ENCODE data around the gene CLDN19. TPM values are rescaled to one million over a fixed set of nuclear protein-coding genes. Genes with fewer than 3 reads are reported as not detected.

CLDN19 gene
- total RNA-seq, 4 donors from 2014 or later: 0.99 to 1.9 (median 1.1) TPM; not detected in 1

GRCh38 chr1:42690477-42691156 is 49.4 kb downstream of the CLDN19 start:
- TF ChIP-seq POLR2A (IDR thresholded peaks at IDR 0.05; ENCODE audit: low read depth): no peak
- TF ChIP-seq EP300 (IDR thresholded peaks at IDR 0.05): no peak
- no peak for TF ChIP-seq POLR2AphosphoS5 (IDR thresholded peaks at IDR 0.05)
- TF ChIP-seq CTCF (IDR thresholded peaks at IDR 0.05): no peak
- intact Hi-C loops (cut with DNase I): no loop called here
- no peaks in the 10 kb centered on the region for H3K9me3 ChIP-seq
- H3K36me3 ChIP-seq: peaks cover 0 to 17% (median 11%) of the 10 kb centered on the region in 4 donors
- H3K4me1 ChIP-seq: peaks cover 59 to 84% (median 80%) of the 10 kb centered on the region in 4 donors
- no peaks in the 10 kb centered on the region for H3K27me3 ChIP-seq
- no peak overlapping the region for H3K27ac ChIP-seq (replicated peaks in 1 of 4)
- DNase-seq (ENCODE audit: extremely low spot score): no peak
- 92% methylated on average over 1 of the region's 1 CpG for WGBS
- H3K4me3 ChIP-seq: no peak overlapping the region

DNA sequence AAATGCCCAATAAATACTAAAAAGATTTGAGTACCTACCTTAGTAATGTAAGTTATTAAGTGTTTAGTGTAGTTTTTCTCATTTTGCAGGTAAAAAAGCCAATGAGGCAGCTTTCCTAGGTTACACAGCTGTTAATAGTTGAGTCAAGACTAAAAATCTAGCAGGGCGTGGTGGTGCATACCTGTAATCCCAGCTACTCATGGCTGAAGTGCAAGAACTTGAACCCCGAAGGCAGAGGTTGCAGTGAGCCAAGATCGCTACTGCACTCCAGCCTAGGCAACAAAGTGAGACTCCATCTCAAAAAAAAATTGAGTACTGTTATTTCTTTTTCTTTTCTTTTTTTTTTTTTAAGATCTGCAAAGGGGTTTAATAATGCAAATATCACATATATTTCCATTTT is 50.1 kb downstream of the CLDN19 start:
- no peak for DNase-seq (ENCODE audit: extremely low spot score)
- intact Hi-C loops (cut with DNase I): loop anchor here (10.0 kb wide), 2 partner anchors 225 to 355 kb away; partner anchors contain the start of genes CCDC30 and FOXJ3
- H3K4me3 ChIP-seq: no peak overlapping the region
- H3K27me3 ChIP-seq: no peaks in the 10 kb centered on the region
- TF ChIP-seq EP300 (IDR thresholded peaks at IDR 0.05) (no peak), CTCF (IDR thresholded peaks at IDR 0.05) (no peak), POLR2A (IDR thresholded peaks at IDR 0.05; ENCODE audit: low read depth) (no peak), POLR2AphosphoS5 (IDR thresholded peaks at IDR 0.05) (no peak)
- 79% methylated on average over 3 of the region's 3 CpGs for WGBS
- H3K36me3 ChIP-seq: peaks cover 0 to 11% (median 8%) of the 10 kb centered on the region in 4 donors
- H3K4me1 ChIP-seq: peaks cover 65 to 91% (median 87%) of the 10 kb centered on the region in 4 donors
- H3K9me3 ChIP-seq: no peaks in the 10 kb centered on the region
- H3K27ac ChIP-seq (replicated peaks in 1 of 4): no peak overlapping the region

GRCh38 chr1:42686418-42686817 is 53.6 kb downstream of the CLDN19 start:
- H3K27me3 ChIP-seq: no peaks in the 10 kb centered on the region
- H3K27ac ChIP-seq (replicated peaks in 1 of 4): no peak overlapping the region
- H3K4me3 ChIP-seq: no peak overlapping the region
- peaks cover 68 to 83% (median 82%) of the 10 kb centered on the region in 4 donors for H3K4me1 ChIP-seq
- TF ChIP-seq EP300 (IDR thresholded peaks at IDR 0.05) (no peak), POLR2AphosphoS5 (IDR thresholded peaks at IDR 0.05) (no peak), CTCF (IDR thresholded peaks at IDR 0.05) (no peak), POLR2A (IDR thresholded peaks at IDR 0.05; ENCODE audit: low read depth) (no peak)
- no peaks in the 10 kb centered on the region for H3K9me3 ChIP-seq
- H3K36me3 ChIP-seq: peaks cover 0 to 20% (median 2%) of the 10 kb centered on the region in 4 donors
- intact Hi-C loops (cut with DNase I): loop anchor here (10.0 kb wide), 2 partner anchors 222 to 352 kb away; partner anchors contain the start of genes CCDC30 and FOXJ3
- WGBS: 96% methylated on average over 4 of the region's 4 CpGs
- no peak for DNase-seq (ENCODE audit: extremely low spot score)

DNA sequence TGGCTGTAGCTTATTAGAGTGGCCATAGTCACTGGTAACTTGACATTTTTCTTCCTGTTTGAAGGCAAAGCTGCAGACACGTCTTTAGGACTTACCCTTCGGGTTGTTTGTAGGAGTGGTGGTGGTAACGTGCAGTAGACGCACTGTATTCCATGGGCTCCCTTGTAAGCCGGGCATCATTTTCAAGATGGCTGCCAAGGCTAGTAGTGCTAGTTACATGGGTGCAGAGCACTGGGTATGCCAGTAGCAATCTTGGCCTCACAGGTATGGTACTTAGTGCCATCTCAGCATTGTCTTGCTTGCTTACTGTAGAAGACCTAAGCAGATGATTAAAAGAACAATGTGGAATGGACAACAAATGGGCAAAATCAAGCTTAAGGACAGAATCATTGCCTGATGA is 55.9 kb downstream of the CLDN19 start:
- Histone ChIP-seq H3K27ac (replicated peaks in 1 of 4) (peak overlapping the region in 3 of 4 donors; percentile 96 to 99 (median 98)), H3K4me3 (peak overlapping the region; percentile 95 to 98 (median 96)), H3K9me3 (no peaks in the 10 kb centered on the region), H3K36me3 (peaks cover 0 to 20% (median 2%) of the 10 kb centered on the region in 4 donors), H3K27me3 (no peaks in the 10 kb centered on the region), H3K4me1 (peaks cover 70 to 77% (median 75%) of the 10 kb centered on the region in 4 donors)
- TF ChIP-seq POLR2AphosphoS5 (IDR thresholded peaks at IDR 0.05): no peak
- TF ChIP-seq EP300 (IDR thresholded peaks at IDR 0.05): no peak
- no peak for TF ChIP-seq CTCF (IDR thresholded peaks at IDR 0.05)
- no peak for DNase-seq (ENCODE audit: extremely low spot score)
- intact Hi-C loops (cut with DNase I): loop anchor here (10.0 kb wide), 2 partner anchors 219 to 349 kb away; partner anchors contain the start of genes CCDC30 and FOXJ3
- 55% methylated on average over 5 of the region's 5 CpGs for WGBS

Other genes with a start within 250 kb of the CLDN19 start
- gene PPIH, start 81.8 kb downstream of the CLDN19 start, total RNA-seq: 10 to 100 TPM; 12.5 to 17.2 (median 15.0) TPM
- 100 to 1,000 TPM; 778 to 889 (median 812) TPM for gene YBX1, start 57.8 kb downstream of the CLDN19 start, total RNA-seq
- gene P3H1, start 26.8 kb upstream of the CLDN19 start, total RNA-seq: 10 to 100 TPM; 19.5 to 33.5 (median 24.9) TPM
- 1 to 10 TPM; 3.0 to 5.0 (median 3.6) TPM for gene C1orf50, start 27.0 kb upstream of the CLDN19 start, total RNA-seq
- under 1 TPM in 1 of 4 donors, not detected in 3; 0.06 TPM for gene TMEM269, start 44.8 kb upstream of the CLDN19 start, total RNA-seq
- 10 to 100 TPM in 1 of 4 donors, 1 to 10 TPM in 3; 5.8 to 14.1 (median 9.1) TPM for gene ERMAP, start 76.9 kb upstream of the CLDN19 start, total RNA-seq
- gene SVBP, start 77.2 kb upstream of the CLDN19 start, total RNA-seq: 10 to 100 TPM; 19.1 to 39.5 (median 23.1) TPM
- gene ZNF691, start 106.4 kb upstream of the CLDN19 start, total RNA-seq: 10 to 100 TPM in 3 of 4 donors, 1 to 10 TPM in 1; 10.0 to 14.2 (median 12.7) TPM
- gene SLC2A1, start 218.6 kb upstream of the CLDN19 start, total RNA-seq: 10 to 100 TPM; 17.4 to 63.6 (median 31.8) TPM

Data from esophagus muscularis mucosa (tissue), 4 donors.